ENCODE measurements around the gene CTR9. TPM values are rescaled to one million over a fixed set of nuclear protein-coding genes. Genes with fewer than 3 reads are reported as not detected.
"Not testable (repeated sequence)": the region's sequence is repeated elsewhere in the genome, so short reads cannot be mapped to it uniquely, and the experiment has no call there.

The CTR9 gene
- total RNA-seq, 2 donors from 2014 or later, result 22.5 to 24.5 TPM

- ATAC-seq (no peak), DNase-seq (no peak)
- intact Hi-C loops (cut with DNase I), result loop anchor here (5.0 kb wide), 2 partner anchors 51 to 96 kb away; partner anchors contain the start of gene ZBED5 (in 1 of the 2)
These were observed 55.2 kb downstream of the CTR9 start for GRCh38 chr11:10806206-10806605.

DNA sequence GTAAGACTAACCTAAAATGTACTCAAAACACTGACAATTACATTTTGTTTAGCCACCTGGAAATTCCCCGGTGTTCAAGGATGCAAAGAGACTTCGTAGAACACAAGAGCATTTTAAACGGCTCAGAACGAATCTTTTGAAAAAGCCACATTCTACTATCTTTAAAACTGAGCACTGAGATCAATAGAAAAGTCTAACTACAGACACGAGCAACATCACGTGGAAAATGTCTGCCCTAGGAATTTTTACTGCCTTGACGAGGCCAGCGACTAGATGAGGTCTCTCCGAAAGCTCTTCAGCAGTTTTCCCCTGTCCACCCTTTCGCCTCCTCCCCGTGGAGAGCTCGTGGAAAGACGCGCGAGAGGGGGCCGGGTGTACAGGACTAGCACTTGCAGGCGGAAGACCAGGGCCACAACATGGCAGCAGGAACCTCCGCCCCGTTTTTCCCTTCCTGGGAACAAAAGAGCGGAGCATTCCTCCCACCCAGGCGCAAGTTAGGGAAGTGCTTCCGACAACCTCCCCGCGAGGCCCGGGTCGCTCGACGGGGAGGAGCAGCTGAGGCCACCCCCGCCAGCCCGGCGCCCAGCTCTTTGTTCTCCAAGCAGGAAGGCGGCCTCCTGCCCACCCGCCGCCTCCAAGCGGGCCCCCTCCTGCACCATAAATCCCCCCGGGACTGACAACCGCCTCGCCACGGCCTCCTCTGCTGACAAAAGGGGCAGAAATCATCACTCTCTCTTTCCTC lies 56.6 kb downstream of the CTR9 start:
- ATAC-seq (peak; percentile 35 to 56), DNase-seq (peak; percentile 78)
- intact Hi-C loops (cut with DNase I), result loop anchor here (1.0 to 5.0 kb wide), 3 partner anchors 50 to 95 kb away; partner anchors contain the start of gene ZBED5 (in 2 of the 2)

- no peak for ATAC-seq
- no peak for DNase-seq
- intact Hi-C loops (cut with DNase I), result loop anchor here (1.0 to 5.0 kb wide), 3 partner anchors 49 to 94 kb away; partner anchors contain the start of gene ZBED5 (in 2 of the 2)
These were observed 57.1 kb downstream of the CTR9 start for GRCh38 chr11:10808235-10808552.

DNA sequence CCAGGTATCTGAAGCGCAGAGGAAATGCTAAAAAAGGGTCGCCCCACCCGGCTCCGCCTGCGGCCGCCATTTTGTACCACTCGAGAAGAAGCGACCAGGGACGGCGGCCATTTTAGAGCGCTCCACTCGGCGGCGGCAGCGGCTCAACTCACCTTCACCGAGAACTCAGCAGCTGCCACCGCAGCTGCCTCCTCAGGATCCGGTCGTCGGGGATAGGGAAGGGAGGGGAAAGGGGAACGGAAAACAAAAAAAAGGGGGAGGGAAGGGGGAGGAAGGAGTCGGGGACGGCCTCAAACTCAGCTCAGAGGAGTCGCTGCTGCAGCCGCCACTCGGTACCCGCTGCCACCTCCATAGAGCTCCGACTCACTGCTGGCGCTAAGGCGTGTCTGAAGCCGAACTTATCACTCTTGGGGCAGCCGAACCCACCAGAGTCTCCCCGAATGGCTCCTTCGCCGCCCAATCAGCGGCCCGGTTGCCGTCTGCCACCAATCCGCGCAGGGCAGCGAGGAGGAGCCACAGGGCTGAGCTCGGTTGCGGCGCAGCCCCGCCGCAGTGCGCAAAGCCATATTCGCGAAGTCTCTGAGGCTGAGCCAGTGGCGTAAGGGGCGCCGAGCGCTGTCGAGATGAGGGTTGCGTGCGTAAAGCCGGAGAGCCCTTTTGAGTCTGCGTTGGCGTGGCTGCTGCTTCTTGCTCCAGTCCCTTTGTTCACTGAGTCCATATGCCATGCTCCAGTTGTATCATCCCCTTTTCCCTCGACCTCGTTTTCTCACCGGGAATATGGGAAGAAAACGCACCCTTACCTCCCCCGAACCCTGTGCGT lies 57.7 kb downstream of the CTR9 start, which contains the start of gene EIF4G2:
Gene EIF4G2 (minus strand): TSS at position 374 of the 820 bp plus-strand sequence.
- DNase-seq (peak; percentile 99), ATAC-seq (peak; percentile 96 to 97)
- intact Hi-C loops (cut with DNase I), result loop anchor here (1.0 to 5.0 kb wide), 3 partner anchors 49 to 94 kb away; partner anchors contain the start of gene ZBED5 (in 2 of the 2)

GRCh38 chr11:10809373-10810160 lies 58.5 kb downstream of the CTR9 start:
- ATAC-seq, result peak; percentile 19 to 43
- no peak for DNase-seq
- intact Hi-C loops (cut with DNase I), result loop anchor here (5.0 kb wide), 2 partner anchors 48 to 93 kb away; partner anchors contain the start of gene ZBED5 (in 1 of the 2)

DNA sequence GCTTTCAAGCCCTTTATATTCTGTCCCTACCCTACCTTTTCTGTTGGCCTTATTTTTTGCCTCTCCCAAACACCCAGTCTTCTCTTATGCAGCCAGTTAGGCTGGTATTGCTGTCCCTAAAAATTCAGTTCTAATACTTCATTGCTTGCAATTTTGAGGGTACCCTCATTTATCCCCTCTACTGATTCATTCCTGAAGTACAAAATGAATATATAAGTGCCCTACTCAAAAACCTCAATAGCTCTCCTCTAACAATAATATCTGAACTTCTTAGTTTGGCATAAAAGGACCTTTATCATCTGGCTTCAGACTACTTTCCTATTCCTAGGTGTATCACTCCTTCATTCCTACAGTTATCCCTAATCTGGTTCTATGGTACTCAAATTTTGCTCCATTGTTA lies 62.9 kb downstream of the CTR9 start:
- DNase-seq (no peak), ATAC-seq (no peak)
- intact Hi-C loops (cut with DNase I), result no loop called here

DNA sequence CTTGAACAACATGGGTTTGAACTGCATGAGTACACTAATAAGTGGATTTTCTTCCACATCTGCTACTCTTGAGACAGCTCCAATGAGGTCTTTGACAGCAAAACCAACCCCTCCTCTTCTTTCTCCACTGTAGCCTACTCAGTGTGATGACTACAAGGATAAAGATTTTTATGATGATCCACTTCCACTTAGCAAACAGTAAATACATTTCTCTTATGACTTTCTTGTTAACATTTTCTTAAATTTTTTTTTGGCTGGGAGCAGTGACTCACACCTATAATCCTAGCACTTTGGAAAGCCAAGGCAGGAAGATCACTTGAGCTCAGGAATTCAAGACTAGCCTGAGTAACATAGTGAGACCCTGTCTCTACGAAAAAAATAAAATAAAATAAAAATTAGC lies 67.5 kb downstream of the CTR9 start:
- no peak for ATAC-seq
- no peak for DNase-seq
- intact Hi-C loops (cut with DNase I), result no loop called here

DNA sequence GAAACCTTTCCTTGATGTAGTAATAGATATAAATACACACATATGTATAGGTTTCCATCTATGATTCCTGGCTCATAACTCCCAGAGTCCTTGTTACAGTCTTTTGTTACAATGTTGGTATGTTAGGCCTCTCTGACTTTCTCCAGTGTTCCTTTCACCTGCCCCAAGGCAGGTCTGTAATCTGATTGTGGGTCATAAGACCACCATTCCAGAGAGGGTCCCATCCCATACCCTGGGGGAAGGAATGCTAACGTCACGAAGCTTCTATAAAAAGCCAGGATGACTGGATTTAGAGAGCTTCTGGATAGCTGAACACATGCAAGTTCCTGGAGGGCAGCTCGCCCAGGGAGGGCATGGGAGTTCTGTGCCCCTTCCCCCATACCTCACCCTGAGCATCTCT lies 71.4 kb downstream of the CTR9 start:
- intact Hi-C loops (cut with DNase I); ATAC-seq; DNase-seq: not testable (repeated sequence)

DNA sequence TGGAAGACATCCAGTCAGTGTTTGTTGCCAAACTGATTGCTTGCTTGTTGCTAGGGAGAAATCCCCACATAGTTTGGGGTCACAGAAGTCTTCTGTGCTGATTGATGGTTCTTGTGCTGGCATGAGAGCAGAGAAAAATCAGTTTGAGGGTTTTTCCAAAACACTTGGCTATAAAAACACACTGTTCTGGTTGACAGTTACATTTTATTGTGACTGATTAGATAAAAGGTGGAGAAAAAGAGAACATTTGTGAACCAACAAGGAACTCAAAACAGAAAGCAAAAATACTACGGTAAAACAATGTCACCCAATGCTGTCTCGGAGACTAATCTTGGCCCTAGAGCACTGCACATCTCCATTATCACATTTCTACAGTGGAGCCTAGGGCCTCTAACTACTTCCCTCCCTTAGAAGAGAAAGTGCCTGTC lies 72.1 kb downstream of the CTR9 start:
- DNase-seq (no peak), ATAC-seq (peak in 1 of 2 donors; percentile 41)
- intact Hi-C loops (cut with DNase I), result no loop called here

GRCh38 chr11:10824888-10825287 lies 73.8 kb downstream of the CTR9 start:
- intact Hi-C loops (cut with DNase I), result no loop called here
- DNase-seq, result no peak
- no peak for ATAC-seq

DNA sequence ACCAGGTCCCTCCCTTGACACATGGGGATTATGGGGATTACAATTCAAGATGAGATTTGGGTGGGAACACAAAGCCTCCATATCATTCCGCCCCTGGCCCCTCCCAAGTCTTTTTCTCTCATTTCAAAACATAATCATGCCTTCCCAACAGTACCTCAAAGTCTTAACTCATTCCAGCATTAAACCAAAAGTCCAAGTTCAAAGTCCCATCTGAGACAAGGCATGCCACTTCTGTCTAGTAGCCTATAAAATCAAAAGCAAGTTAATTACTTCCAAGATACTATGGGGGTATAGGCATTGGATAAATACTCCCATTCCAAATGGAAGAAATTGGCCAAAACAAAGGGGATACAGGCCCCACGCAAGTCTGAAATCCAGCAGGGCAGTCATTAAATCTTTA lies 77.4 kb downstream of the CTR9 start:
- intact Hi-C loops (cut with DNase I), result no loop called here
- no peak for ATAC-seq

DNA sequence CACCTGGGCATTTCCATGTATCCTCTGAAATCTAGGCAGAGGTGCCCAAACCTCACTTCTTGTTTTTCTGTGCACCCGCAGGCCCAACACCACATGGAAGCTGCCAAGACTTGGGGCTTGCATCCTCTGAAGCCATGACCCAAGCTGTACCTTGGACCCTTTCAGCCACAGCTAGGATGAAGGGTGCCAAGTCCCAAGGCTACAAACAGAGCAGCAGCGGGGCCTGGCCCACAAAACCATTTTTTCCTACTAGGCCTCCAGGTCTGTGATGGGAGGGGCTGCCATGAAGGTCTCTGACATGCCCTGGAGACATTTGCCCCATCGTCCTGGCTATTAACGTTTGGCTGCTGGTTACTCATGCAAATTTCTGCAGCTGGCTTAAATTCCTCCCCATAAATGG lies 78.1 kb downstream of the CTR9 start:
- ATAC-seq (no peak), DNase-seq (no peak)
- intact Hi-C loops (cut with DNase I), result no loop called here

More for the DNA sequence above, 77.4 kb downstream of the CTR9 start:
- no peak for DNase-seq

Other genes starting within 250 kb of the CTR9 start
- gene RNF141, start 210.1 kb upstream of the CTR9 start, total RNA-seq, result 10 to 100 TPM; 34.7 to 34.8 TPM
- 100 to 1,000 TPM in 1 of 2 donors, 10 to 100 TPM in 1; 95.2 to 250 TPM for gene LYVE1, start 182.6 kb upstream of the CTR9 start, total RNA-seq
- 10 to 100 TPM in 1 of 2 donors, 1 to 10 TPM in 1; 9.7 to 15.6 TPM for gene IRAG1, start 57.5 kb upstream of the CTR9 start, total RNA-seq
- gene EIF4G2, start 57.7 kb downstream of the CTR9 start, total RNA-seq, result 100 to 1,000 TPM; 665 to 793 TPM
- 10 to 100 TPM; 36.6 to 39.9 TPM for gene ZBED5, start 106.8 kb downstream of the CTR9 start, total RNA-seq

Data from left cardiac atrium (tissue), 4 donors.